Osteocyte (in vitro differentiated cells): Measurements from ENCODE around the gene RAP1A. TPM values are rescaled to one million over a fixed set of nuclear protein-coding genes. Genes with fewer than 3 reads are reported as not detected.
A peak's percentile ranks its signal among the peaks of the same experiment; 100 is the strongest.

Experiments used
- DNase-seq: peaks from one replicate; pipeline ENCODE4 v3.0.0; 2021; ENCODE audit warnings: mixed read lengths; ENCODE audit not compliant: unreplicated experiment; ENCODE audit errors: extremely low spot score
- H3K27ac Mint-ChIP-seq: one replicate; pipeline ENCODE4 v1.8.0; 2021; ENCODE audit warnings: mild to moderate bottlenecking, mixed read lengths; ENCODE audit not compliant: unreplicated experiment
- H3K27me3 Mint-ChIP-seq: one replicate; pipeline ENCODE4 v1.8.0; 2021; ENCODE audit warnings: mixed read lengths; ENCODE audit not compliant: unreplicated experiment
- H3K36me3 Mint-ChIP-seq: one replicate; pipeline ENCODE4 v1.8.0; 2021; ENCODE audit warnings: mixed read lengths; ENCODE audit not compliant: unreplicated experiment
- H3K4me1 Mint-ChIP-seq: one replicate; pipeline ENCODE4 v1.8.0; 2021; ENCODE audit warnings: mixed read lengths; ENCODE audit not compliant: unreplicated experiment
- H3K4me3 Mint-ChIP-seq: one replicate; pipeline ENCODE4 v1.8.0; 2021; ENCODE audit warnings: mild to moderate bottlenecking, moderate library complexity, mixed read lengths; ENCODE audit not compliant: unreplicated experiment
- H3K9me3 Mint-ChIP-seq: one replicate; pipeline ENCODE4 v1.8.0; 2021; ENCODE audit warnings: mixed read lengths; ENCODE audit not compliant: unreplicated experiment
- CTCF ChIP-seq: fragments of 200-600 bp; sonication (generic); IDR thresholded peaks from 2 replicates; pipeline ENCODE4 v1.5.0; 2021; ENCODE audit warnings: antibody characterized with exemption, mild to moderate bottlenecking, moderate library complexity
- total RNA-seq: library from RNA; stranded (reverse); gene quantifications from 2 replicates; pipeline ENCODE4 v1.2.1, GENCODE V29; 2021

The RAP1A gene
- total RNA-seq, 1 donor from 2014 or later = 48.3 TPM

GRCh38 chr1:111730706-111731105 lies 111.1 kb downstream of the RAP1A start:
- H3K9me3 Mint-ChIP-seq = no peaks in the 10 kb centered on the region
- H3K4me3 Mint-ChIP-seq = no peak overlapping the region
- H3K27me3 Mint-ChIP-seq = no peaks in the 10 kb centered on the region

GRCh38 chr1:111731956-111732355 lies 112.4 kb downstream of the RAP1A start:
- H3K36me3 Mint-ChIP-seq = no peaks in the 10 kb centered on the region
- DNase-seq = peak; percentile 59
- no peak for TF ChIP-seq CTCF
- peaks cover 6% of the 10 kb centered on the region for H3K4me1 Mint-ChIP-seq
- no peaks in the 10 kb centered on the region for H3K27me3 Mint-ChIP-seq
- H3K9me3 Mint-ChIP-seq = no peaks in the 10 kb centered on the region
- H3K4me3 Mint-ChIP-seq = no peak overlapping the region
- H3K27ac Mint-ChIP-seq = no peak overlapping the region

More at GRCh38 chr1:111730706-111731105, 111.1 kb downstream of the RAP1A start:
- Mint-ChIP-seq H3K4me1 (peaks cover 6% of the 10 kb centered on the region), H3K36me3 (no peaks in the 10 kb centered on the region), H3K27ac (no peak overlapping the region)
- TF ChIP-seq CTCF = no peak
- peak; percentile 63 for DNase-seq

GRCh38 chr1:111732718-111733117 lies 113.1 kb downstream of the RAP1A start:
- H3K4me1 Mint-ChIP-seq = peaks cover 10% of the 10 kb centered on the region
- peak; percentile 63 for DNase-seq
- no peak overlapping the region for H3K4me3 Mint-ChIP-seq
- H3K36me3 Mint-ChIP-seq = no peaks in the 10 kb centered on the region
- TF ChIP-seq CTCF = no peak
- H3K27me3 Mint-ChIP-seq = no peaks in the 10 kb centered on the region
- no peak overlapping the region for H3K27ac Mint-ChIP-seq
- H3K9me3 Mint-ChIP-seq = no peaks in the 10 kb centered on the region

- H3K27ac Mint-ChIP-seq = no peak overlapping the region
Measured at GRCh38 chr1:111733183-111733991, 113.8 kb downstream of the RAP1A start.

More at GRCh38 chr1:111733183-111733991, 113.8 kb downstream of the RAP1A start:
- no peak overlapping the region for H3K4me3 Mint-ChIP-seq
- H3K27me3 Mint-ChIP-seq = no peaks in the 10 kb centered on the region
- H3K36me3 Mint-ChIP-seq = no peaks in the 10 kb centered on the region
- DNase-seq = peak; percentile 76
- H3K4me1 Mint-ChIP-seq = peaks cover 13% of the 10 kb centered on the region
- H3K9me3 Mint-ChIP-seq = no peaks in the 10 kb centered on the region
- TF ChIP-seq CTCF = no peak
